KG1 (cell line): ENCODE results near the gene SMIM3.
A peak's percentile ranks its signal among the peaks of the same experiment; 100 is the strongest.

Source experiments
- DNase-seq: peaks from one replicate; lab custom pipeline; 2025; lab: John Stamatoyannopoulos, UW

Gene SMIM3

GRCh38 chr5:150765011-150765798 is 13.4 kb upstream of the SMIM3 start:
- DNase-seq: no peak

- no peak for DNase-seq
Measured at GRCh38 chr5:150765799-150766169, 12.8 kb upstream of the SMIM3 start.

- DNase-seq: no peak
Measured at GRCh38 chr5:150766251-150766650, 12.3 kb upstream of the SMIM3 start.

GRCh38 chr5:150771034-150771795 is 7.3 kb upstream of the SMIM3 start:
- DNase-seq: no peak

- no peak for DNase-seq
Measured at GRCh38 chr5:150774145-150774544, 4.4 kb upstream of the SMIM3 start.

GRCh38 chr5:150777685-150778084 is 872 bp upstream of the SMIM3 start:
- no peak for DNase-seq

- DNase-seq: no peak
Measured at GRCh38 chr5:150778088-150778516, 455 bp upstream of the SMIM3 start.

DNA sequence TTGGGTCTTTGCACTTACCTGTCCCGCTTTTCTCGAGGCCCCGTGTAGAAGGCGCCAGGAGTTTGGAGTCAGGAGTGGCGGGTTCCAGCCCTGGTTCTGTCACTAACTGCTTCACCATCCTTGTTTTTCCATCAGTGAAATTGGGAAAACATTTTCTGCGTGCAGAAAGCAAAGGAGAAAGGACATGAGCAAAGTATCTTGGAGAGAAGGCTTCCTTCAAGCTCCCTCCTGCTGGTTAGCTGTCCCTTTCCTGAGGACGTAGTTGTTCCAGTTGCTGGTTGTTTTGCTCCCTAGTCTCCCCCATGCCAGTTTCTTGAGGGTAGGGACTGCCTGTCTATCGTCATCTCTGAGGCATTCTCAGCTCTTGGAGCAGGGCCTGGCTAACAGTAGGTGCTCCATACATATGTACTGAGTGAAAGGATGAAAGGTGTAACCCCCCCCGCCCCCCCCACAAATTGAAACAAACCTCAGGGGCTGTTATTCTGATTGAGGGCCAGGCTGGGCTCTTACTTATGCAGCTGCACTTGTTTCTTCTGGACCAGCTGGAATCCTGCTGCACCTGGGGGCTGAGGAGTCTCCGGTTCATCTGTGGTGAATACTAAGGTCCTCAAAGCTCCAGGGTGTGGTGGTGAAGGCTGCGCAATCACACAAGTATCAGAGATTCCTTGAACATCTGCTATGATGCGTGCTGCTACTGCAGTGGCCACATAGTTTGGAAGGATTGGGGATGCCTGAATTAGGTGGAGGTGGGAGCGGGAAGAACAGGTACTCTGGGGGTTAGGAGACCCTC is 1.0 kb downstream of the SMIM3 start:
- no peak for DNase-seq

GRCh38 chr5:150780187-150780692 is 1.7 kb downstream of the SMIM3 start:
- DNase-seq: no peak

GRCh38 chr5:150780816-150781221 is 2.3 kb downstream of the SMIM3 start:
- DNase-seq: no peak

DNA sequence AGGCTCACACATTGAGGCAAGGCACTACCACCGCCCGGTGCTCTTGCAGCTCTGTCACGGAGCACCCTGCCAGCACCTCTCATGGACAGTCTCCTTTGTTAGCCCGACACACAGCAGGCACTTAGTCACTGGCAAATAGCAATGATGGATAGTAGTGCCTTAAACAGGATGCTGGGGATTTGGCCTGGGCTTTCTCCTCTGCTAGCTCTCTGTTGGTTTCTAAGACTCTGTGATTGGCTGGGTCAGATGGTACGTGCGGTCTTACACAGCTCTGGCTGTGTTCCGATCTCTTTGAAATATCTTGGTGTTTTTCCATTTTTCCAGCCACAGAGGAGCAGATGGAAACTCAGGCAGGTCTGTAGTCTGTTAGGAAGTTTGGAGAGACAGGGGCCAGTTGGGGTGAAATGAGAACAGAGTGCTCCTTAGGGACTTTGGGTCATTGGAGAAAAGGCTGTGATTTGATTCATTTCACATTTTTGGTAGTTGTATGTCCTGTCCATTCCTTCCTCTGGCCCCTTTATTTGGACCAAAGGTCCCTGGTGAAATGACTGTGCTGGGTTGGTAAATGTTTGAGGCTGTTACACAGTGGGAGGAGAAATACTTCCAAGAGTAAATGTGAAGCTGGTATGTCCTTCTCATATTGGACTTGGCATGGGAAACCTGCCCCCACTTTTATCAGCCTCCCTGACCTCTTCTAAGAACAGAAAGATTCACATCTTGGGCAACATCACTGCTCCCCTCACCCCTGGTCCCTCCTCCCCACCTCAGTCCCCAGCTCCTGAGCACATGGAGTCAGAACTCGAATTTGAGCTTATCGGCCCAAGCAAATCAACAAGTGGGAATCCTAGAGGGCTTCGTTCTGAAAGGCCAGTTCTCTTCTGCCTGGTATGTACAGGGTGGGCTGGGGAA is 3.4 kb downstream of the SMIM3 start:
- DNase-seq: no peak

GRCh38 chr5:150782850-150783249 is 4.3 kb downstream of the SMIM3 start:
- DNase-seq: no peak

GRCh38 chr5:150783422-150783928 is 4.9 kb downstream of the SMIM3 start:
- peak; percentile 50 for DNase-seq

DNA sequence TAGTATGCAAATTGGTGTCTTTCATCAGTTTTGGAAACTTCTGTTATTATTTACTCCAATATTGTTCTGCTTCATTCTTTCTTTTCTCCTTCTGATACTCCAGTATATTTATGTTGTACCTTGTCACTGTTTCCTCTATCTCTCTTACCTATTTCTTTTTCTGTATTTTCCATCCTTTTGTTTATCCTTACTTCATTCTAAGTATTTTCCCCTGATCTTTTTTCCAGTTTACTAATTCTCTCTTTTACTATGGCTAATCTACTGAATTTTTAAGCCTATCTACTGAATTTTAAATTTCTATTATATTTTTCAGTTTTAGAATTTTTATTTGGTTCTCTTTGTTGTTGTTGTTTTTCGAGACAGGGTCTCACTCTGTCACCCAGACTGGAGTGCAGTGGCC is 7.4 kb downstream of the SMIM3 start:
- DNase-seq: no peak

- DNase-seq: no peak
Measured at GRCh38 chr5:150786876-150787275, 8.3 kb downstream of the SMIM3 start.

DNA sequence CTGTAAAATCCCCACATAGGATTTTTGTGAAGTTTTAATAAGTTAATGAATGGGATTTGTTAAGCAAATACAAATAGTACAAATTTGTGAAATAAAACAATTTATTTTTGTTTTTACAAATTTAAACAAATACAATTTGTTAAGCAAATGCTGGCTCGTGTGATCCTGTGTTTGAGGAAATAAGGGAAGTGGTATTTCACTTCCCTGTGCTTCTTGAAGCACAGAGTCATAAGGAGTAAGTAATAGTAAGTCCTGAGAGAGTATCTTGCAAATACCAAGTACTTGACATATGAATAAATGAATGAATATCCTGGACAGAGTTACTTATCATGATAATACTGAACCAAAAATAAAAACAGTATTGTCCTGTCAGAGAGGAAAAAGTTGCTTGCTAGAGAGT is 9.1 kb downstream of the SMIM3 start:
- DNase-seq: no peak

DNA sequence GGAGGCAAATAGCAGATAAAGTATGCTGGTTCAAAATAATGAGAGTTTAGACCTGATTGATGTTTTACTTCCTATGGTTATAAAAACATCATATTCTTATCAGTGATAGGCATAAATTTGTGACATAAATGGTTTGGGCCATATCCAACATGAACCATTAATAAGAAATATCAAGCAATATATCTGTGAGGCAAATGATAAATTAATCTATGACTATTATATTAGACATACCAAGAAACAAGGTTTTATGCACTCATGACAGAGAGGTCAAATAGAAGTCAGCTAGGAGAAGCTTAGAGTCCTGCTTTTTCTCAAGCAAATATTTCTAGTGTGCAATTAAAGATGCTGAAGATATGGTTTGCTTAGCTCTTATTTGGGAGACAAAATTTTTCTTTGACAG is 10.4 kb downstream of the SMIM3 start:
- no peak for DNase-seq

DNA sequence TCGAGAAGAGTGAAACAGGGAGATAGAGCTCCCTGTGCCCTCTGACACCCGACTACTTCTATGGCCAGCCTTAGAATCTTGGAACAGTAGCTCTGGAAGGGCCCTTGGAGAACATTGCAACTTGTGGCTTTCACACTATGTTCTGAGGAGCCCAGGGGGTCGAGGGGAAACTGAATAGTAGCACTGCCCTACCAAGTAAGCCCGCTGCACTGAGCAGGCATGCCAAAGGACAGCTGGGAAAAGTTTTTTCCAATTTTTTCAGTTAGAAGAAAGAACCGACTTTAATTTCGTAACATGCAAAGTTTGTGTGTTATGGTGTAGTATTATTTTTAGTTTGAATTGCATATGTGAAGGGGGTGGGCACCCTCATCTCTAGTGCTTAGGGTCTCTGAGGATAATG is 10.9 kb downstream of the SMIM3 start:
- no peak for DNase-seq

- DNase-seq: peak; percentile 13
Measured at GRCh38 chr5:150789943-150790611, 11.5 kb downstream of the SMIM3 start.

DNA sequence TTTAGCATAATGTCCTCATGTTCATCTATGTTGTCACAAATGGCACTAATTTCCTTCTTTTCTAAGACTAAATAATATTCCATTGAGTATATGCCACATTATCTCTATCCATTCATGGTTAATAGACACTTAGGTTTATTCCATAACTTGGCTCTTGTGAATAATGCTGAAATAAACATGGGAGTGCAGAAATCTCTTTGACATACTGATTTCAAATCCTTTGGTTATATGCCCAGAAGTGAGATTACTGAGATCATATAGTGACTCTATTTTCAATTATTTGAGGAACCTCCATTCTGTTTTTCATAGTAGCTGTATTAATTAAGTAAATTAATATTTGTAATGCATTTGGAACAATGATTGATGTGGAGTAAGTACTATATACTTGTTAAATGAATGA is 13.0 kb downstream of the SMIM3 start:
- DNase-seq: no peak
